HepG2 (cell line): Measurements from ENCODE around the gene FGA. TPM values are rescaled to one million over a fixed set of nuclear protein-coding genes. Genes with fewer than 3 reads are reported as not detected.
A peak's percentile ranks its signal among the peaks of the same experiment; 100 is the strongest.

Experiments used
- CEBPB ChIP-seq: IDR thresholded peaks from 2 replicates; pipeline ENCODE4 v1.6.1; 2011; ENCODE audit warnings: low read depth, low read length, improper control_type of control experiment, borderline replicate concordance
- DZIP1 ChIP-seq: sonication (generic); formaldehyde crosslinking; IDR thresholded peaks from 2 replicates; pipeline ENCODE4 v1.5.0; 2020; ENCODE audit warnings: mild to moderate bottlenecking, missing genetic modification reagents
- NFAT5 ChIP-seq: sonication (generic); formaldehyde crosslinking; IDR thresholded peaks from 2 replicates; pipeline ENCODE4 v1.4.0; 2020; ENCODE audit warnings: missing genetic modification reagents
- NFE2L2 ChIP-seq: fragments of 150-350 bp; IDR thresholded peaks from 2 replicates; pipeline ENCODE4 v1.6.1; 2014; ENCODE audit warnings: low read length
- NFIC ChIP-seq: IDR thresholded peaks from 2 replicates; pipeline ENCODE4 v1.6.1; 2012; ENCODE audit warnings: mild to moderate bottlenecking, low read length, inconsistent platforms
- PHF5A ChIP-seq: IDR thresholded peaks from one replicate; pipeline ENCODE4 v1.6.1; 2018; ENCODE audit warnings: low read depth, missing genetic modification reagents; ENCODE audit not compliant: unreplicated experiment
- RAD21 ChIP-seq: fragments of 450-650 bp; formaldehyde crosslinking; IDR thresholded peaks from 2 replicates; pipeline ENCODE4 v1.5.0; 2020; ENCODE audit warnings: mild to moderate bottlenecking
- RFX1 ChIP-seq: fragments of 450-650 bp; IDR thresholded peaks from 2 replicates; pipeline ENCODE4 v1.6.1; 2017
- ZBTB46 ChIP-seq: sonication (generic); formaldehyde crosslinking; IDR thresholded peaks from 2 replicates; pipeline ENCODE4 v1.4.0; 2020; ENCODE audit warnings: mild to moderate bottlenecking, missing genetic modification reagents, borderline replicate concordance
- ZMYM4 ChIP-seq: sonication (generic); formaldehyde crosslinking; IDR thresholded peaks from 2 replicates; pipeline ENCODE4 v1.8.1; 2023; ENCODE audit warnings: mild to moderate bottlenecking, missing genetic modification reagents
- ZNF253 ChIP-seq: sonication (generic); formaldehyde crosslinking; IDR thresholded peaks from 2 replicates; pipeline ENCODE4 v1.8.0; 2022; ENCODE audit warnings: mild to moderate bottlenecking, missing genetic modification reagents, borderline replicate concordance
- ZNF3 ChIP-seq: IDR thresholded peaks from 2 replicates; pipeline ENCODE4 v1.7.0; 2017; ENCODE audit warnings: inconsistent platforms
- polyA plus RNA-seq, 8 experiments: library from polyadenylated mRNA; depleted of rRNA in 3 of 8; stranded (reverse) in 7 of 8; unstranded in 1 of 8; fragments of >200 nt; fragmentation: Illumina TruSeq in 4 of 8; extraction: Trizol in 4 of 8; gene quantifications; 2 replicates each; pipeline versions ENCODE4 v1.2.1 to v1.2.3, GENCODE V29; 2011 to 2016; ENCODE audit warnings: low read depth in 4 of 8, missing spikeins in 1 of 8, mixed read lengths in 1 of 8; ENCODE audit not compliant: insufficient read depth in 1 of 8
- total RNA-seq, 5 experiments: library from RNA; depleted of rRNA; stranded (reverse); fragments of >200 nt; fragmentation: Illumina TruSeq; extraction: Trizol; gene quantifications; 2 replicates each; pipeline ENCODE4 v1.2.3, GENCODE V29; 2016; ENCODE audit warnings: low read depth in 1 of 5
- TF ChIP-seq, protein P1 (sequence below): sonication (generic); formaldehyde crosslinking; IDR thresholded peaks from 2 replicates; pipeline ENCODE4 v1.9.0; 2021; ENCODE audit warnings: missing genetic modification reagents, mild to moderate bottlenecking, borderline replicate concordance
- TF ChIP-seq, protein P2 (sequence below): sonication (generic); formaldehyde crosslinking; conservative IDR thresholded peaks from 2 replicates; pipeline ENCODE4 v1.8.0; 2022; ENCODE audit warnings: missing genetic modification reagents
- TF ChIP-seq, protein P3 (sequence below): sonication (generic); formaldehyde crosslinking; IDR thresholded peaks from 2 replicates; pipeline ENCODE4 v1.8.0; 2022; ENCODE audit warnings: missing genetic modification reagents, mild to moderate bottlenecking, inconsistent platforms, borderline replicate concordance

Gene FGA
- total and polyA plus RNA-seq, 2 of the 13 experiments (the other 11 are each of a cell fraction or from before 2014, with no cell fraction given) = 640 to 1,523 TPM

DNA sequence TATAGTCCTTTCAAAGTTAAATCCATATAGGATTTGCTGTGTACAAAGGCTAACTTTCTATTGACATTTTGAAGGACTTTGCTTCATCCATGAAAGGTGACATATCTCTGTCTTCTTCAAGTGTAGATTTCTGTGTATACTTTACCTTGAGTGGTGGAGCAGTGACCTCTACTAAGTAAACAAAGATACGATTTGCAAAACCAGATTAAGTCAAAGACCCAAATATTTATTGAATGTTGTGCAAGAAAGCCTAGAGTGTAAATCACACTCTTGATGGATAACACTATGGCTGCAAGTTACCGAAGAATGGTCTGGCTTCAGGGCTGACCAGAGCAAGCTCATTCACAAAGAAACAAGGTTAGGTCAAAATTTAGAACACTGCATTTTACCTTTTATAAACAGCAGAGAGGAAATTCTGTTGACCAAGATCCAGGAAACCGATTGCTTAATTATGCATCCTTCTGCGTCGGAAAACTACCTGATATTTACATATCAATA lies 27.3 kb upstream of the FGA start (continued):
- no peak for TF ChIP-seq ZNF253 (CRISPR knock-in tag)
- no peak for TF ChIP-seq RFX1
- peak; percentile 100 for TF ChIP-seq NFIC
- TF ChIP-seq, protein P1, sequence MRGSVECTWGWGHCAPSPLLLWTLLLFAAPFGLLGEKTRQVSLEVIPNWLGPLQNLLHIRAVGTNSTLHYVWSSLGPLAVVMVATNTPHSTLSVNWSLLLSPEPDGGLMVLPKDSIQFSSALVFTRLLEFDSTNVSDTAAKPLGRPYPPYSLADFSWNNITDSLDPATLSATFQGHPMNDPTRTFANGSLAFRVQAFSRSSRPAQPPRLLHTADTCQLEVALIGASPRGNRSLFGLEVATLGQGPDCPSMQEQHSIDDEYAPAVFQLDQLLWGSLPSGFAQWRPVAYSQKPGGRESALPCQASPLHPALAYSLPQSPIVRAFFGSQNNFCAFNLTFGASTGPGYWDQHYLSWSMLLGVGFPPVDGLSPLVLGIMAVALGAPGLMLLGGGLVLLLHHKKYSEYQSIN = no peak
- no peak for TF ChIP-seq NFAT5 (CRISPR knock-in tag)
- TF ChIP-seq ZMYM4 = peak; percentile 64; the same call in 1 of the 2 replicates
- TF ChIP-seq PHF5A (CRISPR knock-in tag) = peak; percentile 49
- TF ChIP-seq, protein P2, sequence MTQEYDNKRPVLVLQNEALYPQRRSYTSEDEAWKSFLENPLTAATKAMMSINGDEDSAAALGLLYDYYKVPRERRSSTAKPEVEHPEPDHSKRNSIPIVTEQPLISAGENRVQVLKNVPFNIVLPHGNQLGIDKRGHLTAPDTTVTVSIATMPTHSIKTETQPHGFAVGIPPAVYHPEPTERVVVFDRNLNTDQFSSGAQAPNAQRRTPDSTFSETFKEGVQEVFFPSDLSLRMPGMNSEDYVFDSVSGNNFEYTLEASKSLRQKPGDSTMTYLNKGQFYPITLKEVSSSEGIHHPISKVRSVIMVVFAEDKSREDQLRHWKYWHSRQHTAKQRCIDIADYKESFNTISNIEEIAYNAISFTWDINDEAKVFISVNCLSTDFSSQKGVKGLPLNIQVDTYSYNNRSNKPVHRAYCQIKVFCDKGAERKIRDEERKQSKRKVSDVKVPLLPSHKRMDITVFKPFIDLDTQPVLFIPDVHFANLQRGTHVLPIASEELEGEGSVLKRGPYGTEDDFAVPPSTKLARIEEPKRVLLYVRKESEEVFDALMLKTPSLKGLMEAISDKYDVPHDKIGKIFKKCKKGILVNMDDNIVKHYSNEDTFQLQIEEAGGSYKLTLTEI (CRISPR knock-in tag) = no peak
- no peak for TF ChIP-seq DZIP1 (CRISPR knock-in tag)
- TF ChIP-seq ZNF3 (CRISPR knock-in tag) = peak; percentile 58; the same call in 1 of the 2 replicates
- TF ChIP-seq, protein P3, sequence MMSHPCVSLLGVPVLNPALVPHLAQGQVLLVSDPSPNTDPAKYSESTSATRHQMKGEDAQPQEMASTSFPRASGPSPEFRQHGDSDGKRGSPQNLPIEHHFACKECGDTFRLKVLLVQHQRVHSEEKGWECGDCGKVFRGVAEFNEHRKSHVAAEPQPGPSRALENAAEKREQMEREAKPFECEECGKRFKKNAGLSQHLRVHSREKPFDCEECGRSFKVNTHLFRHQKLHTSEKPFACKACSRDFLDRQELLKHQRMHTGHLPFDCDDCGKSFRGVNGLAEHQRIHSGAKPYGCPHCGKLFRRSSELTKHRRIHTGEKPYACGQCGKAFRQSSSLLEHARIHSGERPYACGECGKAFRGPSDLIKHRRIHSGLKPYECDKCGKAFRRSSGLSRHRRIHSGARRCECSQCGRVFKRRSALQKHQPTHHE (CRISPR knock-in tag) = no peak
- TF ChIP-seq ZBTB46 (CRISPR knock-in tag) = no peak
- TF ChIP-seq NFE2L2 = no peak
- TF ChIP-seq RAD21 (CRISPR knock-in tag) = peak; percentile 18; the same call in 1 of the 2 replicates
- peak; percentile 97 for TF ChIP-seq CEBPB
